ENCODE data around the gene LIX1L. TPM values are rescaled to one million over a fixed set of nuclear protein-coding genes. Genes with fewer than 3 reads are reported as not detected.

The LIX1L gene
- total and polyA plus RNA-seq, 5 donors from 2014 or later = 21.7 to 36.2 (median 26.1) TPM

- peak overlapping the region; percentile 88 for H3K4me3 ChIP-seq (ENCODE audit: low read depth, low read length)
- H3K27me3 Mint-ChIP-seq = no peaks in the 10 kb centered on the region
- peaks cover 79% of the 10 kb centered on the region for H3K4me1 ChIP-seq (ENCODE audit: control insufficient read depth, insufficient read depth, low read length, poor library complexity, severe bottlenecking)
- H3K27ac Mint-ChIP-seq = peak overlapping the region; percentile 84 to 96 (median 94)
- no peaks in the 10 kb centered on the region for H3K36me3 Mint-ChIP-seq
- no peaks in the 10 kb centered on the region for H3K36me3 ChIP-seq (ENCODE audit: control insufficient read depth, insufficient read depth, low read length)
- no peaks in the 10 kb centered on the region for H3K27me3 ChIP-seq (ENCODE audit: control insufficient read depth, insufficient read depth, low read length)
- H3K9me3 ChIP-seq (ENCODE audit: control insufficient read depth in 2 of 2, low read length in 2 of 2) = no peaks in the 10 kb centered on the region
- DNase-seq (peak; percentile 41 to 64 (median 53)), ATAC-seq (ENCODE audit: low read depth in 2 of 2) (no peak)
- H3K4me3 Mint-ChIP-seq = peak overlapping the region; percentile 93 to 97 (median 96)
- H3K27ac ChIP-seq (ENCODE audit: insufficient read depth, low read length, poor library complexity, severe bottlenecking) = peak overlapping the region; percentile 69
- H3K4me1 Mint-ChIP-seq = peaks cover 24 to 79% (median 65%) of the 10 kb centered on the region in 4 donors
- H3K9me3 Mint-ChIP-seq = no peaks in the 10 kb centered on the region
These were observed 2.8 kb upstream of the LIX1L start for GRCh38 chr1:145960468-145961108.

- ATAC-seq (ENCODE audit: low read depth in 2 of 2) (no peak), DNase-seq (no peak)
- no peaks in the 10 kb centered on the region for H3K36me3 Mint-ChIP-seq
- H3K9me3 Mint-ChIP-seq = no peaks in the 10 kb centered on the region
- H3K4me1 ChIP-seq (ENCODE audit: control insufficient read depth, insufficient read depth, low read length, poor library complexity, severe bottlenecking) = peaks cover 79% of the 10 kb centered on the region
- no peaks in the 10 kb centered on the region for H3K27me3 Mint-ChIP-seq
- H3K4me3 ChIP-seq (ENCODE audit: low read depth, low read length) = no peak overlapping the region
- H3K27ac Mint-ChIP-seq = peak overlapping the region; percentile 60 to 96 (median 94)
- H3K4me3 Mint-ChIP-seq = peak overlapping the region; percentile 72 to 100 (median 96)
- H3K9me3 ChIP-seq (ENCODE audit: control insufficient read depth in 2 of 2, low read length in 2 of 2) = no peaks in the 10 kb centered on the region
- H3K36me3 ChIP-seq (ENCODE audit: control insufficient read depth, insufficient read depth, low read length) = no peaks in the 10 kb centered on the region
- H3K4me1 Mint-ChIP-seq = peaks cover 25 to 79% (median 66%) of the 10 kb centered on the region in 4 donors
- peak overlapping the region; percentile 69 for H3K27ac ChIP-seq (ENCODE audit: insufficient read depth, low read length, poor library complexity, severe bottlenecking)
- no peaks in the 10 kb centered on the region for H3K27me3 ChIP-seq (ENCODE audit: control insufficient read depth, insufficient read depth, low read length)
These were observed 2.2 kb upstream of the LIX1L start for GRCh38 chr1:145959957-145960467.

GRCh38 chr1:145959333-145959732, 1.5 kb upstream of the LIX1L start:
- no peaks in the 10 kb centered on the region for H3K27me3 ChIP-seq (ENCODE audit: control insufficient read depth, insufficient read depth, low read length)
- Mint-ChIP-seq H3K4me1 (peaks cover 28 to 81% (median 68%) of the 10 kb centered on the region in 4 donors), H3K9me3 (no peaks in the 10 kb centered on the region), H3K27me3 (no peaks in the 10 kb centered on the region), H3K36me3 (no peaks in the 10 kb centered on the region), H3K27ac (peak overlapping the region; percentile 60 to 96 (median 94)), H3K4me3 (peak overlapping the region; percentile 72 to 100 (median 96))
- H3K4me3 ChIP-seq (ENCODE audit: low read depth, low read length) = no peak overlapping the region
- no peaks in the 10 kb centered on the region for H3K36me3 ChIP-seq (ENCODE audit: control insufficient read depth, insufficient read depth, low read length)
- DNase-seq (no peak), ATAC-seq (ENCODE audit: low read depth in 2 of 2) (no peak)
- peak overlapping the region; percentile 85 for H3K27ac ChIP-seq (ENCODE audit: insufficient read depth, low read length, poor library complexity, severe bottlenecking)
- H3K4me1 ChIP-seq (ENCODE audit: control insufficient read depth, insufficient read depth, low read length, poor library complexity, severe bottlenecking) = peaks cover 84% of the 10 kb centered on the region
- H3K9me3 ChIP-seq (ENCODE audit: control insufficient read depth in 2 of 2, low read length in 2 of 2) = no peaks in the 10 kb centered on the region

- ATAC-seq (ENCODE audit: low read depth in 2 of 2) (no peak), DNase-seq (no peak)
- Mint-ChIP-seq H3K4me3 (peak overlapping the region; percentile 72 to 100 (median 96)), H3K9me3 (no peaks in the 10 kb centered on the region), H3K27me3 (no peaks in the 10 kb centered on the region), H3K4me1 (peaks cover 31 to 81% (median 68%) of the 10 kb centered on the region in 4 donors), H3K27ac (peak overlapping the region; percentile 79 to 94 (median 91)), H3K36me3 (no peaks in the 10 kb centered on the region)
- H3K27me3 ChIP-seq (ENCODE audit: control insufficient read depth, insufficient read depth, low read length) = no peaks in the 10 kb centered on the region
- H3K4me3 ChIP-seq (ENCODE audit: low read depth, low read length) = peak overlapping the region; percentile 82
- peak overlapping the region; percentile 85 for H3K27ac ChIP-seq (ENCODE audit: insufficient read depth, low read length, poor library complexity, severe bottlenecking)
- peaks cover 84% of the 10 kb centered on the region for H3K4me1 ChIP-seq (ENCODE audit: control insufficient read depth, insufficient read depth, low read length, poor library complexity, severe bottlenecking)
- H3K36me3 ChIP-seq (ENCODE audit: control insufficient read depth, insufficient read depth, low read length) = no peaks in the 10 kb centered on the region
- H3K9me3 ChIP-seq (ENCODE audit: control insufficient read depth in 2 of 2, low read length in 2 of 2) = no peaks in the 10 kb centered on the region
These were observed 917 bp upstream of the LIX1L start for GRCh38 chr1:145958734-145959133.

GRCh38 chr1:145956781-145957442, 905 bp downstream of the LIX1L start:
- H3K4me3 Mint-ChIP-seq = peak overlapping the region; percentile 96 to 100 (median 96)
- peak in 2 of 3 donors; percentile 19 to 64 for DNase-seq
- Histone ChIP-seq H3K36me3 (ENCODE audit: control insufficient read depth, insufficient read depth, low read length) (peaks cover 5% of the 10 kb centered on the region), H3K4me3 (ENCODE audit: low read depth, low read length) (peak overlapping the region; percentile 93), H3K4me1 (ENCODE audit: control insufficient read depth, insufficient read depth, low read length, poor library complexity, severe bottlenecking) (peaks cover 68% of the 10 kb centered on the region), H3K27me3 (ENCODE audit: control insufficient read depth, insufficient read depth, low read length) (no peaks in the 10 kb centered on the region), H3K9me3 (ENCODE audit: control insufficient read depth in 2 of 2, low read length in 2 of 2) (no peaks in the 10 kb centered on the region), H3K27ac (ENCODE audit: insufficient read depth, low read length, poor library complexity, severe bottlenecking) (peak overlapping the region; percentile 85)
- H3K36me3 Mint-ChIP-seq = peaks cover 10% of the 10 kb centered on the region
- ATAC-seq (ENCODE audit: low read depth in 2 of 2) = no peak
- H3K27ac Mint-ChIP-seq = peak overlapping the region; percentile 85 to 96 (median 91)
- peaks cover 32 to 76% (median 64%) of the 10 kb centered on the region in 4 donors for H3K4me1 Mint-ChIP-seq
- no peaks in the 10 kb centered on the region for H3K9me3 Mint-ChIP-seq
- no peaks in the 10 kb centered on the region for H3K27me3 Mint-ChIP-seq

GRCh38 chr1:145956361-145956760, 1.5 kb downstream of the LIX1L start:
- Histone ChIP-seq H3K27me3 (ENCODE audit: control insufficient read depth, insufficient read depth, low read length) (no peaks in the 10 kb centered on the region), H3K27ac (ENCODE audit: insufficient read depth, low read length, poor library complexity, severe bottlenecking) (peak overlapping the region; percentile 85), H3K4me3 (ENCODE audit: low read depth, low read length) (peak overlapping the region; percentile 93), H3K36me3 (ENCODE audit: control insufficient read depth, insufficient read depth, low read length) (peaks cover 9% of the 10 kb centered on the region), H3K4me1 (ENCODE audit: control insufficient read depth, insufficient read depth, low read length, poor library complexity, severe bottlenecking) (peaks cover 67% of the 10 kb centered on the region), H3K9me3 (ENCODE audit: control insufficient read depth in 2 of 2, low read length in 2 of 2) (no peaks in the 10 kb centered on the region)
- no peak for DNase-seq
- peaks cover 15% of the 10 kb centered on the region for H3K36me3 Mint-ChIP-seq
- no peak for ATAC-seq (ENCODE audit: low read depth in 2 of 2)
- H3K27ac Mint-ChIP-seq = peak overlapping the region in 2 of 3 donors; percentile 85 to 91
- H3K4me1 Mint-ChIP-seq = peaks cover 37 to 76% (median 66%) of the 10 kb centered on the region in 4 donors
- H3K9me3 Mint-ChIP-seq = no peaks in the 10 kb centered on the region
- peak overlapping the region; percentile 96 to 100 (median 96) for H3K4me3 Mint-ChIP-seq
- H3K27me3 Mint-ChIP-seq = no peaks in the 10 kb centered on the region

GRCh38 chr1:145955436-145955835, 2.4 kb downstream of the LIX1L start:
- H3K36me3 ChIP-seq (ENCODE audit: control insufficient read depth, insufficient read depth, low read length) = peaks cover 12% of the 10 kb centered on the region
- no peaks in the 10 kb centered on the region for H3K9me3 Mint-ChIP-seq
- DNase-seq (no peak), ATAC-seq (ENCODE audit: low read depth in 2 of 2) (no peak)
- no peaks in the 10 kb centered on the region for H3K27me3 Mint-ChIP-seq
- peak overlapping the region; percentile 93 for H3K4me3 ChIP-seq (ENCODE audit: low read depth, low read length)
- peak overlapping the region in 1 of 3 donors; percentile 52 for H3K27ac Mint-ChIP-seq
- peaks cover 37 to 85% (median 67%) of the 10 kb centered on the region in 4 donors for H3K4me1 Mint-ChIP-seq
- H3K27ac ChIP-seq (ENCODE audit: insufficient read depth, low read length, poor library complexity, severe bottlenecking) = no peak overlapping the region
- H3K27me3 ChIP-seq (ENCODE audit: control insufficient read depth, insufficient read depth, low read length) = no peaks in the 10 kb centered on the region
- peaks cover 18% of the 10 kb centered on the region for H3K36me3 Mint-ChIP-seq
- no peaks in the 10 kb centered on the region for H3K9me3 ChIP-seq (ENCODE audit: control insufficient read depth in 2 of 2, low read length in 2 of 2)
- H3K4me1 ChIP-seq (ENCODE audit: control insufficient read depth, insufficient read depth, low read length, poor library complexity, severe bottlenecking) = peaks cover 63% of the 10 kb centered on the region
- H3K4me3 Mint-ChIP-seq = peak overlapping the region; percentile 96 to 100 (median 96)
